Loucy (cell line): ENCODE data around the gene RLIM.

Experiments used
- H2AFZ ChIP-seq: fragments of 200-600 bp; sonication (generic); 2 replicates; pipeline ENCODE4 v1.6.0; 2016; ENCODE audit warnings: antibody characterized with exemption, mild to moderate bottlenecking, low read length, moderate library complexity
- H3F3A ChIP-seq: fragments of 200-600 bp; 2 replicates; pipeline ENCODE4 v1.6.0; 2016; ENCODE audit warnings: antibody characterized with exemption, low read depth, mild to moderate bottlenecking
- H3K27me3 ChIP-seq: fragments of 200-600 bp; sonication (generic); 2 replicates; pipeline ENCODE4 v1.6.1; 2014; ENCODE audit warnings: low read length, mild to moderate bottlenecking; ENCODE audit not compliant: insufficient read depth, poor library complexity, severe bottlenecking
- H3K36me3 ChIP-seq: fragments of 200-600 bp; sonication (generic); 2 replicates; pipeline ENCODE4 v1.6.1; 2016; ENCODE audit warnings: low read length; ENCODE audit not compliant: insufficient read depth
- H3K4me1 ChIP-seq: fragments of 200-600 bp; sonication (generic); 2 replicates; pipeline ENCODE4 v1.5.1; 2014; ENCODE audit warnings: low read length, mild to moderate bottlenecking; ENCODE audit not compliant: insufficient read depth, poor library complexity, severe bottlenecking
- H3K4me2 ChIP-seq: fragments of 200-600 bp; sonication (generic); 2 replicates; pipeline ENCODE4 v1.6.0; 2014; ENCODE audit warnings: antibody characterized with exemption, low read length, low read depth, mild to moderate bottlenecking; ENCODE audit not compliant: poor library complexity, severe bottlenecking
- H3K4me3 ChIP-seq: fragments of 200-600 bp; sonication (generic); 2 replicates; pipeline ENCODE4 v1.5.1; 2014; ENCODE audit warnings: low read length, mild to moderate bottlenecking, mixed read lengths; ENCODE audit not compliant: poor library complexity, severe bottlenecking
- H3K79me2 ChIP-seq: fragments of 200-600 bp; sonication (generic); 2 replicates; pipeline ENCODE4 v1.6.1; 2014; ENCODE audit warnings: low read length; ENCODE audit not compliant: insufficient read depth
- H3K9ac ChIP-seq: fragments of 200-600 bp; sonication (generic); 2 replicates; pipeline ENCODE4 v1.6.0; 2014; ENCODE audit warnings: mild to moderate bottlenecking, low read depth, low read length, moderate library complexity; ENCODE audit not compliant: poor library complexity, severe bottlenecking
- H3K9me2 ChIP-seq: fragments of 200-600 bp; sonication (generic); replicated peaks from 2 replicates; pipeline ENCODE4 v1.6.1; 2016; ENCODE audit warnings: low read depth, low read length, mixed read lengths
- H3K9me3 ChIP-seq: fragments of 200-600 bp; sonication (generic); 2 replicates; pipeline ENCODE4 v1.6.1; 2014; ENCODE audit warnings: mild to moderate bottlenecking, antibody characterized with exemption, low read length, low read depth; ENCODE audit not compliant: insufficient read depth
- H4K20me1 ChIP-seq: fragments of 200-600 bp; sonication (generic); 2 replicates; pipeline ENCODE4 v1.6.0; 2014; ENCODE audit warnings: antibody characterized with exemption, low read length, mild to moderate bottlenecking; ENCODE audit not compliant: insufficient read depth, poor library complexity, severe bottlenecking
- EZH2phosphoT487 ChIP-seq: fragments of 200-600 bp; IDR thresholded peaks from 2 replicates; pipeline ENCODE4 v1.6.1; 2018; ENCODE audit warnings: antibody characterized with exemption, mild to moderate bottlenecking, moderate library complexity, borderline replicate concordance
- TF ChIP-seq, protein P1 (sequence below): fragments of 200-600 bp; sonication (generic); conservative IDR thresholded peaks from 2 replicates; pipeline ENCODE4 v1.5.1; 2014; ENCODE audit warnings: mild to moderate bottlenecking, antibody characterized with exemption, low read length

The RLIM gene

DNA sequence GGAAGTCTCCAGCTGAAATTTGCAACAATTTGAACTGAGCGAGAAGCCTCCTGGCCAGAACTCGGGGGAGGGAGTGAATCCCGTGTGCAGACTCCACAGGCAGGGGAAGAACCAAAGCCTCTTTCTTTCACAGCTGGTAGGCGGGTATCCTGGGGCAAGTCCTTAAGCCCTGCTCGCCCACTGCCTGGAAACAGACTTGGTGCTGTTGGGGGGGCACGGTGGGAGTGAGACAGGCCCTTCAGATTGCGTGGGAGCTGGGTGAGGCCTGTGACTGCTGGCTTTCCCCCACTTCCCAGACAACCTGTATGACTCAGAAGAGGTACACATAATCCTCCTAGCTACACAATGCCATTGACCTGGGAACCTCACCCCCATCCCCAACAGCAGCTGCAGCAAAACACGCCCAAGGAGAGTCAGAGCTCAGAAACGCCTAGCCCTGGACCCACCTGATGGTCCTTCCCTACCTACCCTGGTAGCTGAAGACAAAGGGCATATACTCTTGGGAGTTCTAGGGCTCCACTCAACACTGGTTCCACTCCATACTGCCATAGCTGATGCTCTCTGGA lies 22.4 kb upstream of the RLIM start:
- H3K4me3 ChIP-seq, result no peak overlapping the region
- H3K79me2 ChIP-seq, result no peaks in the 10 kb centered on the region
- no peaks in the 10 kb centered on the region for H3K9me2 ChIP-seq
- H3F3A ChIP-seq, result no peaks in the 10 kb centered on the region
- H3K4me1 ChIP-seq, result no peaks in the 10 kb centered on the region
- H3K4me2 ChIP-seq, result no peak overlapping the region
- H4K20me1 ChIP-seq, result no peaks in the 10 kb centered on the region
- TF ChIP-seq, protein P1, sequence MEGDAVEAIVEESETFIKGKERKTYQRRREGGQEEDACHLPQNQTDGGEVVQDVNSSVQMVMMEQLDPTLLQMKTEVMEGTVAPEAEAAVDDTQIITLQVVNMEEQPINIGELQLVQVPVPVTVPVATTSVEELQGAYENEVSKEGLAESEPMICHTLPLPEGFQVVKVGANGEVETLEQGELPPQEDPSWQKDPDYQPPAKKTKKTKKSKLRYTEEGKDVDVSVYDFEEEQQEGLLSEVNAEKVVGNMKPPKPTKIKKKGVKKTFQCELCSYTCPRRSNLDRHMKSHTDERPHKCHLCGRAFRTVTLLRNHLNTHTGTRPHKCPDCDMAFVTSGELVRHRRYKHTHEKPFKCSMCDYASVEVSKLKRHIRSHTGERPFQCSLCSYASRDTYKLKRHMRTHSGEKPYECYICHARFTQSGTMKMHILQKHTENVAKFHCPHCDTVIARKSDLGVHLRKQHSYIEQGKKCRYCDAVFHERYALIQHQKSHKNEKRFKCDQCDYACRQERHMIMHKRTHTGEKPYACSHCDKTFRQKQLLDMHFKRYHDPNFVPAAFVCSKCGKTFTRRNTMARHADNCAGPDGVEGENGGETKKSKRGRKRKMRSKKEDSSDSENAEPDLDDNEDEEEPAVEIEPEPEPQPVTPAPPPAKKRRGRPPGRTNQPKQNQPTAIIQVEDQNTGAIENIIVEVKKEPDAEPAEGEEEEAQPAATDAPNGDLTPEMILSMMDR, result no peak
- no peak for TF ChIP-seq EZH2phosphoT487
- H3K9me3 ChIP-seq, result no peaks in the 10 kb centered on the region
- H2AFZ ChIP-seq, result no peak overlapping the region
- H3K36me3 ChIP-seq, result no peaks in the 10 kb centered on the region
- no peaks in the 10 kb centered on the region for H3K27me3 ChIP-seq
- no peak overlapping the region for H3K9ac ChIP-seq

GRCh38 chrX:74613370-74614092 lies 893 bp downstream of the RLIM start:
- H3K27me3 ChIP-seq, result peaks cover 5% of the 10 kb centered on the region
- H3K4me2 ChIP-seq, result peak overlapping the region; percentile 78
- H3K9me3 ChIP-seq, result no peaks in the 10 kb centered on the region
- H3K9ac ChIP-seq, result peak overlapping the region; percentile 97
- H3F3A ChIP-seq, result no peaks in the 10 kb centered on the region
- TF ChIP-seq EZH2phosphoT487, result no peak
- TF ChIP-seq, protein P1, result no peak
- H3K4me1 ChIP-seq, result peaks cover 18% of the 10 kb centered on the region
- H3K36me3 ChIP-seq, result no peaks in the 10 kb centered on the region
- H3K4me3 ChIP-seq, result peak overlapping the region; percentile 93
- H3K9me2 ChIP-seq, result no peaks in the 10 kb centered on the region
- peaks cover 60% of the 10 kb centered on the region for H3K79me2 ChIP-seq
- H2AFZ ChIP-seq, result peak overlapping the region; percentile 49; the same call in 1 of the 2 replicates
- peaks cover 33% of the 10 kb centered on the region for H4K20me1 ChIP-seq

DNA sequence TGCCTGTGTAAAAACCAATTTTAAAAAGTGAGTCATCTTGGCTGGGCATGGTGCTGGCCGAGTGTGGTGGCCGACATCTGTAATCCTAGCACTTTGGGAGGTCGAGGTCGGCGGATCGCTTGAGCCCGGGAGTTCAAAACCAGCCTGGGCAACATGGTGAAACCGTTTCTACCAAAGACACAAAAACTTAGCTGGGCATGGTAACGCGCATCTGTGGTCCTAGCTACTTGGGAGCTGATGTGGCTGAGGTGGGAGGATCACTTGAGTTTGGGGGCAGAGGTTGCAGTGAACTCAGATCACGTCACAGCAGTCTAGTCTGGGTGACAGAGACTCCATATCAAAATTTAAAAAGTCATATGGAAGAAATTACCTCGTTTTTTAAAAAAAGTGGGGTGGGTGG lies 7.6 kb downstream of the RLIM start:
- Histone ChIP-seq H3K27me3 (no peaks in the 10 kb centered on the region), H2AFZ (no peak overlapping the region), H3K4me1 (peaks cover 21% of the 10 kb centered on the region), H3F3A (no peaks in the 10 kb centered on the region), H3K9ac (no peak overlapping the region), H3K4me3 (no peak overlapping the region), H3K4me2 (no peak overlapping the region), H3K9me3 (no peaks in the 10 kb centered on the region), H4K20me1 (peaks cover 67% of the 10 kb centered on the region), H3K36me3 (0 out of 2 replicates have a peak, but pooled peaks cover 3% of the 10 kb centered on the region), H3K79me2 (peaks cover 94% of the 10 kb centered on the region), H3K9me2 (no peaks in the 10 kb centered on the region)
- TF ChIP-seq, protein P1, result no peak
- no peak for TF ChIP-seq EZH2phosphoT487
